22Rv1 (cell line): ENCODE results near the gene ABI3BP.

Source experiments
- H3K27ac ChIP-seq: fragments of 450-650 bp; 2 replicates; pipeline ENCODE4 v1.5.1; 2017
- CTCF ChIP-seq: fragments of 450-650 bp; IDR thresholded peaks from 2 replicates; pipeline ENCODE4 v1.5.1; 2017; ENCODE audit warnings: mild to moderate bottlenecking
- ZFX ChIP-seq: fragments of 450-650 bp; IDR thresholded peaks from 2 replicates; pipeline ENCODE4 v1.6.1; 2017; ENCODE audit warnings: antibody characterized with exemption, borderline replicate concordance

Gene ABI3BP

GRCh38 chr3:100753846-100754245 lies 239.4 kb downstream of the ABI3BP start:
- no peak for TF ChIP-seq CTCF
- TF ChIP-seq ZFX = no peak
- no peak overlapping the region for H3K27ac ChIP-seq

GRCh38 chr3:100748967-100749366 lies 244.3 kb downstream of the ABI3BP start:
- TF ChIP-seq CTCF (no peak), ZFX (no peak)
- H3K27ac ChIP-seq = no peak overlapping the region

- TF ChIP-seq ZFX = no peak
- TF ChIP-seq CTCF = no peak
- H3K27ac ChIP-seq = no peak overlapping the region
Observed at GRCh38 chr3:100748220-100748619, 245.0 kb downstream of the ABI3BP start.

- H3K27ac ChIP-seq = no peak overlapping the region
- TF ChIP-seq ZFX (no peak), CTCF (no peak)
Observed at GRCh38 chr3:100746092-100746491, 247.1 kb downstream of the ABI3BP start.

- TF ChIP-seq CTCF = no peak
- TF ChIP-seq ZFX = no peak
Observed at GRCh38 chr3:100745617-100746016, 247.6 kb downstream of the ABI3BP start.

GRCh38 chr3:100744671-100745070 lies 248.6 kb downstream of the ABI3BP start:
- no peak overlapping the region for H3K27ac ChIP-seq
- TF ChIP-seq CTCF (no peak), ZFX (no peak)

More at GRCh38 chr3:100745617-100746016, 247.6 kb downstream of the ABI3BP start:
- no peak overlapping the region for H3K27ac ChIP-seq

GRCh38 chr3:100743535-100743934 lies 249.7 kb downstream of the ABI3BP start:
- TF ChIP-seq ZFX = no peak
- no peak for TF ChIP-seq CTCF
- no peak overlapping the region for H3K27ac ChIP-seq
